ENCODE results near the gene SACS.

DNA sequence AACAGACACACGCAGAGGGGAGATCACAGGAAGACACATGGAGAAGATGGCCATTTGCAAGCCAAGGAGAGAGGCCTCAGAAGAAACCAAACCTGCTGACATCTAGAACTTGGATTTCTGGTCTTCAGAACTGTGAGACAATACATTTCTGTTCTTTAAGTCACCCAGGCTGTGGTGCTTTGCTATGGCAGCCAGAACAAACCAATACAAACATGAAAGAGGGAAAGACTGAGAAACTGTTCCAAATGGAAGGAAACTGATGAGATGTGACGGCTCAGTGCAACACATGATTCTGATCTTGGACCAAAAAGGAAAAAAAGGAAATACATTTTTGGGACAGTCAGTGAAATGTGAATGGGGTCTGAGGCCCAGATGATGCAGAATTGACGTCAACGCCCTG is 30.2 kb upstream of the SACS start:
- TF ChIP-seq, protein P1, sequence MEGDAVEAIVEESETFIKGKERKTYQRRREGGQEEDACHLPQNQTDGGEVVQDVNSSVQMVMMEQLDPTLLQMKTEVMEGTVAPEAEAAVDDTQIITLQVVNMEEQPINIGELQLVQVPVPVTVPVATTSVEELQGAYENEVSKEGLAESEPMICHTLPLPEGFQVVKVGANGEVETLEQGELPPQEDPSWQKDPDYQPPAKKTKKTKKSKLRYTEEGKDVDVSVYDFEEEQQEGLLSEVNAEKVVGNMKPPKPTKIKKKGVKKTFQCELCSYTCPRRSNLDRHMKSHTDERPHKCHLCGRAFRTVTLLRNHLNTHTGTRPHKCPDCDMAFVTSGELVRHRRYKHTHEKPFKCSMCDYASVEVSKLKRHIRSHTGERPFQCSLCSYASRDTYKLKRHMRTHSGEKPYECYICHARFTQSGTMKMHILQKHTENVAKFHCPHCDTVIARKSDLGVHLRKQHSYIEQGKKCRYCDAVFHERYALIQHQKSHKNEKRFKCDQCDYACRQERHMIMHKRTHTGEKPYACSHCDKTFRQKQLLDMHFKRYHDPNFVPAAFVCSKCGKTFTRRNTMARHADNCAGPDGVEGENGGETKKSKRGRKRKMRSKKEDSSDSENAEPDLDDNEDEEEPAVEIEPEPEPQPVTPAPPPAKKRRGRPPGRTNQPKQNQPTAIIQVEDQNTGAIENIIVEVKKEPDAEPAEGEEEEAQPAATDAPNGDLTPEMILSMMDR (IDR thresholded peaks at IDR 0.05) = no peak
- no peak for TF ChIP-seq POLR2A (IDR thresholded peaks at IDR 0.05)

Measured in gastroesophageal sphincter (tissue), 3 donors.